PC-9 (cell line): ENCODE results near the gene BARX1.

Source experiments
- EZH2 ChIP-seq: fragments of 200-600 bp; sonication (generic); IDR thresholded peaks from 2 replicates; pipeline ENCODE4 v1.8.0; 2017; ENCODE audit warnings: antibody characterized with exemption, low read depth
- TF ChIP-seq, protein P1 (sequence below): fragments of 200-600 bp; sonication (generic); conservative IDR thresholded peaks from 2 replicates; pipeline ENCODE4 v1.6.1; 2017; ENCODE audit warnings: mixed run types, antibody characterized with exemption, mild to moderate bottlenecking, moderate library complexity

DNA sequence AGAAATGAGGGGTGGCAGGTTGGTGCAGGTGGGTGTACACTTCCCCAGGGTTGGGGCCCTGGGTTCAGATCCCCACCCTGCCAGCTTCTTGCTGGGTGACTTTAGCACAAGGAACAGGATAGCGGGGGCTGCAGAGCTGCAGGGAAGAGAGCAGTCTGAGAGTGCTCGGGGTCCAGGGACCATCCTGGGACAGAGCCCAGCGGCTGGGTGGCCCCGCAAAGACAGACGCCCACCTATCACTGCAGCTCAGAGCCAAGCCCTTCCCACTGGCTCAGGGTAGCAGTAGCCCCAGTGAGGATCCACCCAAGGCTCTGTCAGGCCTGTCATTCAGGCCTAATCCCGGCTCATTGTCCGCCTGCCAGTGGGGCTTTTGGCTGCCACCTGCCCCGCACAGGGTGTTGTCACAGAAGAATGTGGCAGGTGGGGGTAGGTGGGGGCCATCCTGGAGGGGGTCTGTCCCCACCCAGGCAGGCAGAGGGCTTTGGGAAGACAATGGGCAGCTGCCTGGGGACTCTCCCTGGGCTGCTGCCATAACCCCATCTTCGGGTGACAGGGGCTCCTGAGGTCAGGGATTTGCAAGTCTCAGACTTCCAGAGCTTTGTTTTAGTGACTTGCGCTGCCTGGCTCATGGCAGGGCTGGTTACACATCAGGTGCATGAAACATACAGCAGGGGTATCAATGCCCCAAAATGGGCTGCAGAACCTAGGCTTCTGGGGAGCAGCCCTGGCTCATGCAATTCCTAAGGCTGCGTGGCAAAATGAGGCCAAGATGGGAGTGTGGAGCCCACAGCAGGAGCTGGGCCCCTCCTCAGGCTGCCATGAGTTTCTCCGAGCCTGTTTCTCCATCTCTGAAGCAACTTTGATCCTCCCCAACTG, 52.1 kb downstream of the BARX1 start:
- TF ChIP-seq, protein P1, sequence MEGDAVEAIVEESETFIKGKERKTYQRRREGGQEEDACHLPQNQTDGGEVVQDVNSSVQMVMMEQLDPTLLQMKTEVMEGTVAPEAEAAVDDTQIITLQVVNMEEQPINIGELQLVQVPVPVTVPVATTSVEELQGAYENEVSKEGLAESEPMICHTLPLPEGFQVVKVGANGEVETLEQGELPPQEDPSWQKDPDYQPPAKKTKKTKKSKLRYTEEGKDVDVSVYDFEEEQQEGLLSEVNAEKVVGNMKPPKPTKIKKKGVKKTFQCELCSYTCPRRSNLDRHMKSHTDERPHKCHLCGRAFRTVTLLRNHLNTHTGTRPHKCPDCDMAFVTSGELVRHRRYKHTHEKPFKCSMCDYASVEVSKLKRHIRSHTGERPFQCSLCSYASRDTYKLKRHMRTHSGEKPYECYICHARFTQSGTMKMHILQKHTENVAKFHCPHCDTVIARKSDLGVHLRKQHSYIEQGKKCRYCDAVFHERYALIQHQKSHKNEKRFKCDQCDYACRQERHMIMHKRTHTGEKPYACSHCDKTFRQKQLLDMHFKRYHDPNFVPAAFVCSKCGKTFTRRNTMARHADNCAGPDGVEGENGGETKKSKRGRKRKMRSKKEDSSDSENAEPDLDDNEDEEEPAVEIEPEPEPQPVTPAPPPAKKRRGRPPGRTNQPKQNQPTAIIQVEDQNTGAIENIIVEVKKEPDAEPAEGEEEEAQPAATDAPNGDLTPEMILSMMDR = no peak
- no peak for TF ChIP-seq EZH2
